Superior temporal gyrus (tissue), 1 donor: Measurements from ENCODE around the gene RCAN2.
"Not testable (repeated sequence)": the region's sequence is repeated elsewhere in the genome, so short reads cannot be mapped to it uniquely, and the experiment has no call there.

ENCODE experiments used
- DNase-seq: peaks from one replicate; pipeline ENCODE4 v3.0.0-alpha.2; 2016; ENCODE audit errors: extremely low spot score

The RCAN2 gene

DNA sequence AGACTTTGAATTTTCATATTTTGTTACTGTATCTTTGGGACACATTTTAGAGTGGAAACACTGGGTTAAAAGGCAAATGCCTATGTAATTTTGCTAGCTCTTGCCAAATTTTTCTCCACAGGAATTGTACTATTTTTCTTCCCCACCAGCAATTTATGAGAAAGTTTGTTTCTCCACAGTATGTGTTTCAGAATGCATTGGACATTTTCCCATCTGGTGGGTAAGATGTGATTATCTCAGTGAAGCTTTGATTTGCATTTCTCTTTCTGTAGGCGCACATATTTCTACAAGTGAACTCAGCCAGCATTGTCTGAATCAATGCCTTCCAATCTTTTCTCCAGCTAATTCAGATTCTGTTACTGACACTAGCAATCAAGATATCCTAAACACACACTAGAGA lies 157.8 kb downstream of the RCAN2 start:
- DNase-seq: no peak

GRCh38 chr6:46332448-46332847 lies 158.8 kb downstream of the RCAN2 start:
- not testable (repeated sequence) for DNase-seq

DNA sequence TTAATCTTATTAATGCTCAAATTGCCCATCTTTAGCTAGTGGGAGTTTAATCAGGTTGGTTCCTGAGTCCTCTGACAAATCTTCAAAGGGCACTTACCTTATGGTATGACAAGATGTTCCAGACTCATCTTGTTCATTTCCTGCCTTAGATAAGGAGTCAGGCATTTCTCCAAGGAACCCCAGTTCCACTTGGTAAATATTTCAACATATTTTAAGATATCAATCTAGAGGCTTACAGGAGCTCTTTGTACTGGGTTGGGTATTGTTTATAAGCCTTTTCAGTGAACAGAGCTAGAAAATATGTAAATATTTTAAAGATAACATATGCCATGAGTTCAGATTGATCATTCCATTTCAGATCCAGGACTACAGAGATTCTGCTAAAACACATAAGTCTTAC lies 159.8 kb downstream of the RCAN2 start:
- DNase-seq: no peak

DNA sequence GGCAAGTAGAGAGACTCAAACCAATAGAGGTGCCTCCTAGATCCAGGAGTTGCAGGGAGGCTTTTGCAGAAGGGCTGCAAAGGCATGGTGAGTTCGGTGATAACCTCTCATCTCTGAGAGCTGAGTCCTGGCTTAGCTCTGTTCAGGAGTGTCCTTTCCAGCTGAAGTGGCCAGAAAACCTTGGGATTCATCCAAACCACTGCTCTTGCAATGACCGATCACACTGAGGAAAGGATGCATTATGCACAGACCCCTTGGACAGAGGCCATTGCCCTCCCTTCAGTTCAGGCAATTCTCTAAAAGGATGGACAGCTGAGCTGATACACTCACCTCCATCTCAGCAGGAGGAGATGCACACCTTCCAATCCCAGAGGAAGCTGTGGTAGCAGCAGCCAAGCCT lies 161.7 kb downstream of the RCAN2 start:
- no peak for DNase-seq

- no peak for DNase-seq
Observed at GRCh38 chr6:46327779-46328178, 163.5 kb downstream of the RCAN2 start.

- peak; percentile 87 for DNase-seq
Observed at GRCh38 chr6:46325561-46326530, 165.4 kb downstream of the RCAN2 start.

- peak; percentile 68 for DNase-seq
Observed at GRCh38 chr6:46324706-46325105, 166.5 kb downstream of the RCAN2 start.

DNA sequence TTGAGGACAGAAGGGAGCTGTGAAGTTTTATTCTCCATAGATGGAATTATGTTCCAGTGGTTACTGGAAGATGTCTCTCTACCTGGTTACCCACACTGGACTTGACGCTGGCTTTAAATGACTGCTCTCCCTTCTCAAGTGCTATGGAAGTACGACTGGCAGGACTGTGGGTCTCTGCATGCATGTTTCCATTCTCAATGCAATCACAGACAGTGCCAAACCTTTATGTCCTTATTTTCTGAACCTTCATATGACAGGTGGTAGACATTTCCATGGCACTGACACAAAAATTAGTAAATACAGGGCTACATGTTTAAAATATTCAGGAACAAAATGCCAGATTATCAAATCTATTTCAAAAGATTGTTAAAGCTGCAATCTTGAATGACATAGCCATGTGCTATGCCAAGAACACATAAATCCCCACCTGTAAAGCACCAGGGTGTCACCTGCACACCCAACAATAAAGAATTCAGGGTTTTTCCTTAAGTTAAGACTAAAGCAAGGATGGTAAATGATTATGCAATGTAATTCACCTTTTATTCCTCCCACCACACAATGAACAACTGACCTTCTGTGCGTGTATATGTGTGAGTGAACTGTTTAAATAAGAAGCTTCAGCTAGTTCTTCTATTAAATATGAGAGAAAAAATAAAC lies 167.2 kb downstream of the RCAN2 start:
- DNase-seq: peak; percentile 59

GRCh38 chr6:46323312-46323965 lies 167.8 kb downstream of the RCAN2 start:
- DNase-seq: peak; percentile 68

DNA sequence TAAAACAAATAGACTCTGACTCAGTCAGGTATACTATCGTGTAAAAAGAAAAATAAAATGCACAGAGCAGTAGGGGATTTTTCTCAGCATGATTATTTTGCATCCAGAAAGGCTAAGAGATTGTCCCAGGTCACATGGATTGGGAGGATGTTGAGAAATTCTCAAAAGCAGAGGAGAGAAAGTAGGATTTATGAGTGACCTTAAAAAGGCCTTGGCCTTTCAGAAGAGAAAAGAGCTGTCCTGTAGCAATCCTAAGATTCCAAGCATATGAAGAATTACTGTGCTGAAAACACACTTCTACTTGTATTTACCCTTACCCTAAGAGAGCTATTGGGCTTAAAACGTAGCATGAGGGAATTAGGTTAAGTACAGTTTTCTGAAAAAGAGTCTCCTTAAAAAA lies 170.7 kb downstream of the RCAN2 start:
- DNase-seq: no peak

DNA sequence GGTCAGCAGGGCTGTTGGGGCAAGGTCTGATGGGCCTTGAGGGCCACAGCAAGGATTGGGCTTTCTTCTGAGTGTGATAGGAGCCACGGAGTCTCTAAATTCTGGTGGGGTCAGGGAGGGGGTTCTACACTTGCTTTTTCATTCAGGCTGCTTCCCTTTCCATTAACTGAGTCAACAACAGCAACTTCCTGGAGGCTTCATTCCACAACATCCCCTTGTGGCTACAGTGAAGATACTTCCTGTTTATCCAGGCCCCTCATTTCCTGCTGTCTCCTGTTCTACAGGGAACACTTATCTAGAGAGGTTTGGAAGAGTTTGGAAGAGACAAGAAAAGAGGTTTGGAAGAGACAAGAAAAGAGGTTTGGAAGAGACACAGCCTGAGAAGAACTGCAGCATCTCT lies 175.7 kb downstream of the RCAN2 start:
- no peak for DNase-seq

GRCh38 chr6:46312654-46313053 lies 178.6 kb downstream of the RCAN2 start:
- no peak for DNase-seq

GRCh38 chr6:46310196-46310595 lies 181.1 kb downstream of the RCAN2 start:
- DNase-seq: no peak

DNA sequence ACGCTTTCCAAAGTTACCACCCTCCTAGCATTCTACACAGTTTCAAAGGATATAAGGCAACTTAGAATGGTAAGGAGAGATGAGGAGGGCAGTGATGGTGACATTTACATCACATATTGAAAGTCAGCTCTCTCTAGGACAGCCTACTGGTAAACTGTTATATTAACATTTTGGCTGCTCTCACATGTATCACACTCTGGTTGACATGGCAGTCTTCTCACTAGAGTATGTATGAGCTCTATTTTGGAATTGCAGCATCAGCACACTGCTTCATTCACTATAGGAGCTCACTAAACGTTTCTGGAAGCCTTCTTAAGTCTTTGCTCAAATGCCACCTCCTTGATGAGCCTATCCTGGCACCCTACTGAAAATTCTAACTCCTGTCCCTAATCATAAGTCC lies 184.8 kb downstream of the RCAN2 start:
- no peak for DNase-seq

DNA sequence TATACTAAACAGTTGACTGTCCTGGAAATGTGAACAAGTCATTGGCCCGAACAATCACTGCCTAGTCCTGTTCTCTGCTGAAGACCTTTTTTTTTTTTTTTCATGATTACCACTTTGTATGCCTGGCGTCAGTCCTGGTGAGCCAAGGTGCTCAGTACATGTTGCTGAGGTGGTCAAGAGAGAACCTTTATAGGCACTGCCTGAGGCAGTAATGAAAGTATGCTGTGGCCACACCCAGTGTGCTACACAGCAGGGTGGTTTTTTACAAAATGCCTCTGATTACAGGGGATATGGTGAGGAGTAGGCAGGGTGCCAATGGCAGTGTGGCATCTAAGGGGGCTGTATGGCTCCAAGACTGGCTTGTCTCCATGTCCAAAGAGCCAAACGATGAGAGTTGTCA lies 185.4 kb downstream of the RCAN2 start:
- DNase-seq: no peak

DNA sequence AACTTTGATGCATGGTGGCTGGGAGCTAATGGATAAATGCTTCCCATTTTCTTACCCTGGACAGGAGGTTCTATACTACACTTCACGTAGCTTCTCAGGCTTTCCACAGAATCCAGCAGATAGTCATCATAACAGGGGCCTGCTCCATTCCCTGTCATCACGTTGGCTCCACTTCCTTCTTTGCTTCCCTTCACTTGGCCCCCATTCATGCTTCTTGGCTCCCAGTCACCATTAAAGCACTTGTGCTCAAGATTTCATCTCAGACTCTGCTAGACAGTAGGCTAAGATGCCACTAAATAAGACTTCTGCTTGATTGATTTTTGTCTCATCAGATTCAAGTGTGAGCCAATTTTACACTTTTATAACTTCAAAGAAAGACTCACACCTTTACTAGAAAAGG lies 186.0 kb downstream of the RCAN2 start:
- DNase-seq: no peak

GRCh38 chr6:46302816-46303215 lies 188.4 kb downstream of the RCAN2 start:
- DNase-seq: no peak

DNA sequence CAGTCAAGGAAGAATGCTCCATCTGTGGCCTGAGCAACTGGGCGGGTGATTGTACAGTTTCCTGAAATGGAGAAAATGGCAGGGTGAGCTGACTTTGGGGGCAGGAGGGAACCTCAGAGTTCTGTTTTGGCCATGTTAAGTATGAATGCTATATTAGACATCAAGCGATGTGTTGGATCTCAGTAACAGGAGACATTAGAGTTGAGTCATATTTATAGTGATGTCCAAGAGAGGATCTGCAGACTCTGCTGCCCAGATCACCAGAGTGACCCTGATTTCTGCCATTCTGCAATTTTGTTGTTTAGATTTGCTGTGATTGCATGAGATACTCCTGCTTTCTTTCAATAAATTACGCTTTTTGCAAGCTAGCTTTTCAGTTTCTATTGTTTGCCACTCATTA lies 189.1 kb downstream of the RCAN2 start:
- no peak for DNase-seq

DNA sequence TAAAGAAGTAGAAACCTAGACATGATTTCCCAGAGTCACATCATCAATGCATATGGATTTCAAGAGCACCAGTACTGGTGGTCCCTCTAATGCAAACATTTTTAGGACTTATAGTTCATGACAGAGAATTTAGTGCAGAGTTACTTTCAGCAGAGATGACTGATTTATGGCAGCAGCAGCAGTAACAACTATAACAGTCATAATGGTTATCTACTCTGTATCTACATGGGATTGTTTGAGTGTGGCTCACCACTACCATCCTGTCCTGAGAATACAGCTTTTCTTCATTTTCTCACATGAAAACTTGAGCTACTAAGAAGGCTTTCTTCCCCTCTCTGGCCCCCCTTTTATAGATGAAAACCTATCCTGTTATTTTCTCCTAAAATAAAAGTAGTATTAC lies 192.0 kb downstream of the RCAN2 start:
- DNase-seq: no peak

GRCh38 chr6:46296586-46296985 lies 194.7 kb downstream of the RCAN2 start:
- no peak for DNase-seq

GRCh38 chr6:46293641-46294316 lies 197.5 kb downstream of the RCAN2 start:
- no peak for DNase-seq

DNA sequence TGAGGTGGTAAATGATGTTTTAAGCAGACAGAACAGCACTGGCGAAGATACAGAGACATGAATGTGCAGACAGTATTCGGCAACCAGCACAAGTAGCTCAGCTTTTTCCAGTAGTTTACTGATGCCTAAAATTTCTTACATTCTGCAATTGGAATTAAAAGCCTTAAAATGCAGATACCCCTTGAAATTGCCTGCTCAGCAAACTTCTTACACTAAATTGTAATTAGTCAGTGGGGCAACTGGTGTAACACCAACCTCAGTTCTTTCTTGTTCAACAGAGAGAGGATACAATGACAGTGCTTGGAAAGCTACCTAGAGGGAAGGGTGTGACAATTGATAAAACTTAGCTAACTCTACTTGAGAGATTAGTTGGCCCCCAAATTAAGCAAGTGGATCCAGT lies 199.4 kb downstream of the RCAN2 start:
- no peak for DNase-seq
